ENCODE results near the gene SRI.

SRI gene

GRCh38 chr7:88208521-88208920 lies 11.3 kb downstream of the SRI start:
- no peak for TF ChIP-seq CTCF (conservative IDR thresholded peaks at IDR 0.05)

GRCh38 chr7:88206254-88206653 lies 13.6 kb downstream of the SRI start:
- no peak for TF ChIP-seq CTCF (conservative IDR thresholded peaks at IDR 0.05)
- no peak overlapping the region for H3K27ac ChIP-seq

More at GRCh38 chr7:88208521-88208920, 11.3 kb downstream of the SRI start:
- no peak overlapping the region for H3K27ac ChIP-seq

- no peak for TF ChIP-seq CTCF (conservative IDR thresholded peaks at IDR 0.05)
- H3K27ac ChIP-seq: no peak overlapping the region
Observed at GRCh38 chr7:88205179-88205578, 14.7 kb downstream of the SRI start.

GRCh38 chr7:88204525-88205110 lies 15.2 kb downstream of the SRI start:
- no peak overlapping the region for H3K27ac ChIP-seq
- no peak for TF ChIP-seq CTCF (conservative IDR thresholded peaks at IDR 0.05)

GRCh38 chr7:88203401-88203800 lies 16.4 kb downstream of the SRI start:
- H3K27ac ChIP-seq: no peak overlapping the region
- no peak for TF ChIP-seq CTCF (conservative IDR thresholded peaks at IDR 0.05)

- no peak for TF ChIP-seq CTCF (conservative IDR thresholded peaks at IDR 0.05)
Observed at GRCh38 chr7:88202799-88203198, 17.0 kb downstream of the SRI start.

GRCh38 chr7:88202278-88202677 lies 17.6 kb downstream of the SRI start:
- no peak overlapping the region for H3K27ac ChIP-seq
- TF ChIP-seq CTCF (conservative IDR thresholded peaks at IDR 0.05): no peak

More at GRCh38 chr7:88202799-88203198, 17.0 kb downstream of the SRI start:
- H3K27ac ChIP-seq: no peak overlapping the region

Data from VCaP (cell line).